T-helper 1 cell treated with Interleukin-12 subunit alpha and Interleukin-12 subunit beta and Interleukin-4 antibody, amounts not matched to agents 30 μg/mL and 1 μg/mL, for 36 hours (primary cell): ENCODE data around the gene C9orf153.

Experiments
- H3K27ac Mint-ChIP-seq: one replicate; pipeline ENCODE4 v1.8.0; 2021; ENCODE audit warnings: mild to moderate bottlenecking, mixed read lengths
- H3K27me3 Mint-ChIP-seq: one replicate; pipeline ENCODE4 v1.8.0; 2021; ENCODE audit warnings: low read depth, mixed read lengths
- H3K36me3 Mint-ChIP-seq: one replicate; pipeline ENCODE4 v1.8.0; 2021; ENCODE audit warnings: low read depth, mixed read lengths
- H3K4me1 Mint-ChIP-seq: one replicate; pipeline ENCODE4 v1.8.0; 2021; ENCODE audit warnings: low read depth, mixed read lengths
- H3K4me3 Mint-ChIP-seq: one replicate; pipeline ENCODE4 v1.8.0; 2021; ENCODE audit warnings: mild to moderate bottlenecking, moderate library complexity, mixed read lengths
- H3K9me3 Mint-ChIP-seq: one replicate; pipeline ENCODE4 v1.8.0; 2021; ENCODE audit warnings: mixed read lengths

C9orf153 gene

DNA sequence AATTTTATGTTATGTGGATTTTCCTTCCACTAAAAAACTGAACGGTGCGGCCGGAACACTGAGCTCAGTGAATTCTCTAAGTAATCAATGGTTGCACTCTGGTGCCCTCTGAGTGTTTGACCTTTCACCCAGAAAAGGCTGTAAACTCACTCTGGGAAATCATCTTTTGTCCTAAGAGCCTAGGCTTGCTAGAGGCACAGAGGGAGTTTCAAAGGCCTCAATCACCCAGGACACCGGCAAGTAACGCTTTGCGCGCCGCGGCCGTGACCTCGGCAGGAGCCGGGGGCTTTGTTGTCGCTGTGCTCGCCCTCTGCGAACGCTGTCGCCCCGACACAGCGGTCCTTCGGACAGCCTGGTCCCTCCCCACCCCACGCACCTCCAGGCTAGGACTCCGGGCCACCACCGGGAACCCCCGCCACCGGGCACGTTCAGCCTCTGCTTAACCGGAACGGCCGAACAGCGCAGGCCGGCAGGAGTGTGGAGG is 22.2 kb upstream of the C9orf153 start:
- Mint-ChIP-seq H3K4me1 (peaks cover 36% of the 10 kb centered on the region), H3K27me3 (no peaks in the 10 kb centered on the region), H3K27ac (peak overlapping the region; percentile 86), H3K9me3 (no peaks in the 10 kb centered on the region), H3K36me3 (peaks cover 9% of the 10 kb centered on the region), H3K4me3 (peak overlapping the region; percentile 90)

- no peaks in the 10 kb centered on the region for H3K27me3 Mint-ChIP-seq
- H3K27ac Mint-ChIP-seq = no peak overlapping the region
- H3K9me3 Mint-ChIP-seq = no peaks in the 10 kb centered on the region
- H3K36me3 Mint-ChIP-seq = peaks cover 9% of the 10 kb centered on the region
- H3K4me3 Mint-ChIP-seq = peak overlapping the region; percentile 28
- H3K4me1 Mint-ChIP-seq = peaks cover 36% of the 10 kb centered on the region
These were observed 21.1 kb upstream of the C9orf153 start for GRCh38 chr9:86280580-86280979.

DNA sequence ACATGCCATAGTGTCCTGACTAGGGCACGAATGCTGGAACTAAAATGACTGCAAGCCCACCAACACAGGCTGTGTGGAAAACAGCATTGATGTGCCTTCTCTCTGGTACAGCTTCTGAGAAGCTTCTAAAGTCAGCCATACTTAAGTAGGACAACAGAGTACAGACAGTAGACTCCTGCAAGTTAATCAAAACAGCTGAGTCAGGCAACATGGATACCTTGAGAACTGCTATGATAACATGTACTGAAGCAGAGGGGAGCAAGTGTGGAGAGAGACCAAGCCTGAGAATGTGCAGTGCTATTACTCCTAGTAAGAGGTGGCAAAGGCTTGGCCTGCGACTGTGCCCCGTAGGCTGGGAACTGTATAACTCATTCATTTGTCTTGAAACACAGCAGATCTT is 20.4 kb upstream of the C9orf153 start:
- Mint-ChIP-seq H3K27me3 (no peaks in the 10 kb centered on the region), H3K27ac (no peak overlapping the region), H3K36me3 (peaks cover 9% of the 10 kb centered on the region), H3K9me3 (no peaks in the 10 kb centered on the region), H3K4me1 (peaks cover 36% of the 10 kb centered on the region), H3K4me3 (peak overlapping the region; percentile 25)

- H3K36me3 Mint-ChIP-seq = peaks cover 23% of the 10 kb centered on the region
- H3K4me3 Mint-ChIP-seq = no peak overlapping the region
- H3K27me3 Mint-ChIP-seq = no peaks in the 10 kb centered on the region
- H3K4me1 Mint-ChIP-seq = peaks cover 28% of the 10 kb centered on the region
- H3K9me3 Mint-ChIP-seq = no peaks in the 10 kb centered on the region
- H3K27ac Mint-ChIP-seq = no peak overlapping the region
These were observed 17.6 kb upstream of the C9orf153 start for GRCh38 chr9:86277072-86277471.

GRCh38 chr9:86275962-86276361 is 16.5 kb upstream of the C9orf153 start:
- Mint-ChIP-seq H3K9me3 (no peaks in the 10 kb centered on the region), H3K27me3 (no peaks in the 10 kb centered on the region), H3K4me1 (peaks cover 22% of the 10 kb centered on the region), H3K27ac (no peak overlapping the region), H3K4me3 (no peak overlapping the region), H3K36me3 (peaks cover 27% of the 10 kb centered on the region)

DNA sequence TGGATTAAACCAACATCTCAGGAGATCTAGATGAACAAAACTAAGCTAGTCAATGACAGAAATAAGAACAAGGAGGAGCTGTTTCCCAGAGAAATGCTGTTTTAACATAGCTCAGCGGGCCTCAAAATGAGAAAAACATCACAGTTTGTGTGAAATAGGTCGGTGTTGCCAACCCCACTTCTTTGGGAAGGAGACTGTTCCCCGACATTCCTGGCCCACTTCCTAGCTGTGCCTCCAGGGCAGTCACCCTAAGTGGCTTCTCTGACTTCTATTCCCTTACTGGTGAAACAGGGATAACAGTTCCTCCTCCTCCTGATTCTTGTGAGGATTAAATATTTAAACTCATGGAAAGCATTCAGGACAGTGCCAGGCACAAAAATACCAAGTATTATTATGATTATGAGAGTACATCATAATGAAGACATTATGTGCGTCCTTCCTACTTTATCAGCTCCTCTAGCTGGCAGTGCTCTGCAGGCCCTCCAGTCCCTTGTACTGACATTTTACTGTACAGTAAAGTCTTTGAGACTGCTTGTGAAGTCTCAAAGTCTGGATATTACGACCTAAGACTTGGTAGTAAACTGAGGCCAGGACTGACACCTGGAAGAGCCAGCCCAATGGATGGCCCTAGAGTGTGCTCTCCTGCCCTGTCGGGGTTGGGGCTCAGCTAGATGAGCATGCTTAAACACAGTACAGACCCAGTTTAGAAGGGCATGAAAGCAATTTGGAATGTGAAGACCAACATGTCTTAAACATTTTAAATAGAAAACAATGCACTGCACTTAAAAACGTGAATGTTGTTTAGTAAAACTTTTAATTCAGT is 15.6 kb upstream of the C9orf153 start:
- Mint-ChIP-seq H3K9me3 (no peaks in the 10 kb centered on the region), H3K36me3 (peaks cover 25% of the 10 kb centered on the region), H3K27me3 (no peaks in the 10 kb centered on the region), H3K4me3 (no peak overlapping the region), H3K4me1 (peaks cover 16% of the 10 kb centered on the region), H3K27ac (no peak overlapping the region)

DNA sequence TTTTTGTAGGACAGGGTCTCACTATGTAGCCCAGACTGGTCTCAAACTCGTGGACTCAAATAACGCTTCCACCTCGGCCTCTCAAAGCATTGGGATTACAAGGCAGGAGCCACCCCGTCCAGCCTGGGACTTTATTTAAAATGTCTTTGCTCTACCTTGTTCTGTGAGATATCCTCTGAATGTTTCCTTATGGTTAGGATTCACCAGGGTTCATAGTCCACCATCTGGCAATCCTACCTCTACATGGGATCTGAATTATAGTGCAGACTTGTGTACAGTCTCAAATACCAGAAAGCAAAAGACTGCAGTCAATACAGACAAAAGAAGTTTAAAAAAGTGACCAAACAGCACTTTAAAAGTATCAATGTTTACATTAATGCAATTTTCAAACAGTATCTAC is 12.8 kb upstream of the C9orf153 start:
- Mint-ChIP-seq H3K27me3 (no peaks in the 10 kb centered on the region), H3K27ac (no peak overlapping the region), H3K4me1 (peaks cover 8% of the 10 kb centered on the region), H3K4me3 (no peak overlapping the region), H3K9me3 (no peaks in the 10 kb centered on the region), H3K36me3 (peaks cover 20% of the 10 kb centered on the region)

DNA sequence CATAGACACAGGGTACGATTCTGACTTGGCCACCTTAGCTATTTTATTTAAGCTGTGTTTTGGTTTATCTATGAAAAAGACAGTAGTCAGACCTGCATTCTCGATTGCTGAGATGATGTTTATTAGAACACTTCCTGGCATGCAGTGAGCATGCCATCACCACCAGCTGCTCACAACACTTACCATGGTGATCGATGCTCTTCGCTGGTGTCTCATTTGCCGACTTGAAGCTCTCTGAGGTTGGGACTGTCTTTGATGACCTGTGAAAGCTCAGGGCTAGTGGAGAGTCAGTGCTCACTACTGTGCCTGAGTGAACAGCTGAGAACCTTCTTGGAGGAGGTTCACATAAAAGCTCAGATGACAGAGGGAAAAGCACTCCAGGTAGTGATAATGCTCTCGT is 4.4 kb upstream of the C9orf153 start:
- Mint-ChIP-seq H3K36me3 (no peaks in the 10 kb centered on the region), H3K9me3 (no peaks in the 10 kb centered on the region)

DNA sequence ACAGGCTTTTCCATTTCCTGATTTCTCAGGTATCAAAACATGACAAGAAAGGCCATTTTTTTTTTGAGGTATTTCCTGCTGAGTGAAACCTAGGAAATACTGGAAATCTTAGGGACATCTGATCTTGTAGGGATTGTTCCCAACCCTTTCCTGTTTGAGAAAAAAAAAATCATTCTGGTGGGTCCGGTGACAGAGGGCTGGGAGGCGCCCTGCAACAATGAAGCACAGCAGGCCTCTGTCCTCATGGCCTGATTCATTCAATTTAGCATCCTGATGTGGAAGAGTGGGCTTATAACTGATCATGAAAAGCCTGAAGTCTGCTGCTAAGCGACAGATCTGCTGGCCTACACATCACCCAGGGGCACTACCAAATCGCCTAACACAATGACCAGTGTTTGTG is 3.0 kb upstream of the C9orf153 start:
- H3K4me1 Mint-ChIP-seq = no peaks in the 10 kb centered on the region
- no peaks in the 10 kb centered on the region for H3K27me3 Mint-ChIP-seq
- H3K27ac Mint-ChIP-seq = no peak overlapping the region
- H3K36me3 Mint-ChIP-seq = no peaks in the 10 kb centered on the region
- H3K9me3 Mint-ChIP-seq = no peaks in the 10 kb centered on the region
- H3K4me3 Mint-ChIP-seq = no peak overlapping the region

More for the DNA sequence above, 4.4 kb upstream of the C9orf153 start:
- Mint-ChIP-seq H3K4me3 (no peak overlapping the region), H3K27me3 (no peaks in the 10 kb centered on the region), H3K27ac (no peak overlapping the region), H3K4me1 (no peaks in the 10 kb centered on the region)

DNA sequence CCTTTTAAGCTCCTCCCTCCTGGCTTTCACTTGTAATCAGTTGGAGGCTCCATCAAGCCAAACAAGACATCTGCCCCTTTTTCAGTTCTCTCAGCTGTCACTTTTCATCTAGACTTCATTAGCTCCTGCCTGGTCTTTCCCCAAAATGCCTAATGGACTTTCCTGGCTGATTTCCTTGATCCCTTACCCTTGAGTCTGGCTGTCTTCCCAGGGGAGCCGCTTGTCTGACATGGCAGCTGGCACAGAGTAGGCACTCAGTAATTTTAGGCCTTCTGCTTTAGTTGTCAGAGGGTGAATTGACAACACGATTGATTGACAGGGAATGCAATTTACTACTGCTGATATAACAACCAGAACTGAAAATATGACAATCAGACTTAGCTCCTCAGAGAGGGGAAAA is 2.1 kb downstream of the C9orf153 start:
- H3K9me3 Mint-ChIP-seq = peaks cover 4% of the 10 kb centered on the region

GRCh38 chr9:86256653-86257052 is 2.8 kb downstream of the C9orf153 start:
- Mint-ChIP-seq H3K4me3 (no peak overlapping the region), H3K9me3 (peaks cover 7% of the 10 kb centered on the region), H3K27me3 (no peaks in the 10 kb centered on the region), H3K36me3 (no peaks in the 10 kb centered on the region), H3K4me1 (no peaks in the 10 kb centered on the region), H3K27ac (no peak overlapping the region)

More for the DNA sequence above, 2.1 kb downstream of the C9orf153 start:
- Mint-ChIP-seq H3K27me3 (no peaks in the 10 kb centered on the region), H3K36me3 (no peaks in the 10 kb centered on the region), H3K27ac (no peak overlapping the region), H3K4me3 (no peak overlapping the region), H3K4me1 (no peaks in the 10 kb centered on the region)

DNA sequence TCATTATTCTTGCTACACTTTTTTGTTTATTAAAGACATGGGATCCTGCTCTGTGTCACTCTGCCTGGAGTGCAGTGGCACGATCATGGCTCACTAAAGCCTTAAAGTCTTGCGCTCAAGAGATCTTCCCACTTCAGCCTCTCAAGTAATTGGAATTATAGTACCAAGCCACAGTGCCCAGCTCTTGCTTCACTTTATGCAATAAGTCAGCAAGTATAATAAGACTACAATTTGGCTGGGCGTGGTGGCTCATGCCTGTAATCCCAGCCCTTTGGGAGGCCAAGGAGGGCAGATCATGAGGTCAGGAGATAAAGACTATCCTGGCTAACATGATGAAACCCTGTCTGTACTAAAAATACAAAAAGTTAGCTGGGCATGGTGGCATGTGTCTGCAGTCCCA is 5.9 kb downstream of the C9orf153 start:
- Mint-ChIP-seq H3K36me3 (no peaks in the 10 kb centered on the region), H3K9me3 (peaks cover 8% of the 10 kb centered on the region), H3K4me1 (no peaks in the 10 kb centered on the region), H3K4me3 (no peak overlapping the region), H3K27ac (no peak overlapping the region), H3K27me3 (no peaks in the 10 kb centered on the region)

- H3K4me1 Mint-ChIP-seq = no peaks in the 10 kb centered on the region
- H3K27ac Mint-ChIP-seq = no peak overlapping the region
- peaks cover 8% of the 10 kb centered on the region for H3K9me3 Mint-ChIP-seq
- H3K36me3 Mint-ChIP-seq = no peaks in the 10 kb centered on the region
- no peaks in the 10 kb centered on the region for H3K27me3 Mint-ChIP-seq
- H3K4me3 Mint-ChIP-seq = no peak overlapping the region
These were observed 6.6 kb downstream of the C9orf153 start for GRCh38 chr9:86252870-86253269.

DNA sequence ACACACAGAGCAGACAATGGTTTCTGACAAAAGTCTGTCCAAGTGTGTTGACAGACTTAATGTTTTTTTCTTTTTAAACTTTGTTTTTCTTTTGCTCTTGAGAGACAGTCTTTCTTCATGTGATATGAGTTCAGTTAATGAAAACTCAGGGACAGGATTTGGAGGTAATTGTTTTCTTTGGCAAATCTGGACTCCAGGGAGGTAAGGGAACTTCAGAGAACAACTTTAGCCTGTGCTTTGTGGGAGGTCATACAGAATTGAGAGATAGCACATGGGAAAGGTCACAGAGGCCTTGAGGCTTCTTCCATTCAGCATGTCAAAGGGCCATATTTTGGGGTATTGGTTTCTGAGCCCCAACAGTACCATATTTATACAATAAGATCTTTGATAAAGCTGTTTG is 9.3 kb downstream of the C9orf153 start:
- Mint-ChIP-seq H3K36me3 (no peaks in the 10 kb centered on the region), H3K9me3 (peaks cover 8% of the 10 kb centered on the region), H3K27ac (no peak overlapping the region), H3K27me3 (peaks cover 5% of the 10 kb centered on the region), H3K4me3 (no peak overlapping the region), H3K4me1 (no peaks in the 10 kb centered on the region)

GRCh38 chr9:86248746-86249145 is 10.7 kb downstream of the C9orf153 start:
- H3K4me1 Mint-ChIP-seq = no peaks in the 10 kb centered on the region
- no peak overlapping the region for H3K4me3 Mint-ChIP-seq
- H3K27me3 Mint-ChIP-seq = peaks cover 5% of the 10 kb centered on the region
- H3K9me3 Mint-ChIP-seq = peaks cover 8% of the 10 kb centered on the region
- H3K36me3 Mint-ChIP-seq = no peaks in the 10 kb centered on the region
- no peak overlapping the region for H3K27ac Mint-ChIP-seq
